Measurements from ENCODE around the gene MMP21.

MMP21 gene

GRCh38 chr10:125747417-125747816 is 28.2 kb downstream of the MMP21 start:
- H3K4me3 ChIP-seq (ENCODE audit: low read length), result no peak overlapping the region
- TF ChIP-seq CTCF (conservative IDR thresholded peaks at IDR 0.05; ENCODE audit: low read length), result no peak
- DNase-seq (ENCODE audit: low read depth), result no peak

- no peak for DNase-seq (ENCODE audit: low read depth)
- no peak overlapping the region for H3K4me3 ChIP-seq (ENCODE audit: low read length)
- no peak for TF ChIP-seq CTCF (conservative IDR thresholded peaks at IDR 0.05; ENCODE audit: low read length)
Measured at GRCh38 chr10:125744909-125745308, 30.7 kb downstream of the MMP21 start.

GRCh38 chr10:125742465-125742864 is 33.2 kb downstream of the MMP21 start:
- peak; percentile 21; the same call in 1 of the 2 replicates for TF ChIP-seq CTCF (conservative IDR thresholded peaks at IDR 0.05; ENCODE audit: low read length)
- DNase-seq (ENCODE audit: low read depth), result peak; percentile 3
- H3K4me3 ChIP-seq (ENCODE audit: low read length), result no peak overlapping the region

GRCh38 chr10:125739994-125740679 is 35.5 kb downstream of the MMP21 start:
- no peak for DNase-seq (ENCODE audit: low read depth)
- no peak overlapping the region for H3K4me3 ChIP-seq (ENCODE audit: low read length)
- TF ChIP-seq CTCF (conservative IDR thresholded peaks at IDR 0.05; ENCODE audit: low read length), result no peak

GRCh38 chr10:125738206-125738605 is 37.4 kb downstream of the MMP21 start:
- no peak for DNase-seq (ENCODE audit: low read depth)
- H3K4me3 ChIP-seq (ENCODE audit: low read length), result no peak overlapping the region
- TF ChIP-seq CTCF (conservative IDR thresholded peaks at IDR 0.05; ENCODE audit: low read length), result no peak

- TF ChIP-seq CTCF (conservative IDR thresholded peaks at IDR 0.05; ENCODE audit: low read length), result peak; percentile 19; the same call in 1 of the 2 replicates
Measured at GRCh38 chr10:125734823-125735222, 40.8 kb downstream of the MMP21 start.

GRCh38 chr10:125734148-125734547 is 41.5 kb downstream of the MMP21 start:
- no peak overlapping the region for H3K4me3 ChIP-seq (ENCODE audit: low read length)
- no peak for TF ChIP-seq CTCF (conservative IDR thresholded peaks at IDR 0.05; ENCODE audit: low read length)
- no peak for DNase-seq (ENCODE audit: low read depth)

More at GRCh38 chr10:125734823-125735222, 40.8 kb downstream of the MMP21 start:
- no peak overlapping the region for H3K4me3 ChIP-seq (ENCODE audit: low read length)
- no peak for DNase-seq (ENCODE audit: low read depth)
